ENCODE results near the gene ARHGAP32.

- TF ChIP-seq, protein P1, sequence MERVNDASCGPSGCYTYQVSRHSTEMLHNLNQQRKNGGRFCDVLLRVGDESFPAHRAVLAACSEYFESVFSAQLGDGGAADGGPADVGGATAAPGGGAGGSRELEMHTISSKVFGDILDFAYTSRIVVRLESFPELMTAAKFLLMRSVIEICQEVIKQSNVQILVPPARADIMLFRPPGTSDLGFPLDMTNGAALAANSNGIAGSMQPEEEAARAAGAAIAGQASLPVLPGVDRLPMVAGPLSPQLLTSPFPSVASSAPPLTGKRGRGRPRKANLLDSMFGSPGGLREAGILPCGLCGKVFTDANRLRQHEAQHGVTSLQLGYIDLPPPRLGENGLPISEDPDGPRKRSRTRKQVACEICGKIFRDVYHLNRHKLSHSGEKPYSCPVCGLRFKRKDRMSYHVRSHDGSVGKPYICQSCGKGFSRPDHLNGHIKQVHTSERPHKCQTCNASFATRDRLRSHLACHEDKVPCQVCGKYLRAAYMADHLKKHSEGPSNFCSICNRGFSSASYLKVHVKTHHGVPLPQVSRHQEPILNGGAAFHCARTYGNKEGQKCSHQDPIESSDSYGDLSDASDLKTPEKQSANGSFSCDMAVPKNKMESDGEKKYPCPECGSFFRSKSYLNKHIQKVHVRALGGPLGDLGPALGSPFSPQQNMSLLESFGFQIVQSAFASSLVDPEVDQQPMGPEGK (CRISPR knock-in tag; IDR thresholded peaks at IDR 0.05; ENCODE audit: borderline replicate concordance) = no peak
- TF ChIP-seq ISL1 (CRISPR knock-in tag; IDR thresholded peaks at IDR 0.05) (no peak), ZC3H10 (CRISPR knock-in tag; IDR thresholded peaks at IDR 0.05) (no peak), TSHZ2 (CRISPR knock-in tag; IDR thresholded peaks at IDR 0.05) (no peak), PPARA (CRISPR knock-in tag; IDR thresholded peaks at IDR 0.05; ENCODE audit: borderline replicate concordance) (no peak), CSDC2 (CRISPR knock-in tag; IDR thresholded peaks at IDR 0.05) (no peak), ESRRG (CRISPR knock-in tag; IDR thresholded peaks at IDR 0.05) (no peak)
These were observed 76.2 kb downstream of the ARHGAP32 start for GRCh38 chr11:129115652-129116586.
